Fibroblast of skin of left quadriceps (primary cell): Measurements from ENCODE around the gene RSPH1.

Source experiments
- DNase-seq, 2 experiments: peaks; one replicate each; pipeline ENCODE4 v3.0.0-alpha.2; 2013; ENCODE audit warnings: low read depth in 2 of 2

Gene RSPH1

DNA sequence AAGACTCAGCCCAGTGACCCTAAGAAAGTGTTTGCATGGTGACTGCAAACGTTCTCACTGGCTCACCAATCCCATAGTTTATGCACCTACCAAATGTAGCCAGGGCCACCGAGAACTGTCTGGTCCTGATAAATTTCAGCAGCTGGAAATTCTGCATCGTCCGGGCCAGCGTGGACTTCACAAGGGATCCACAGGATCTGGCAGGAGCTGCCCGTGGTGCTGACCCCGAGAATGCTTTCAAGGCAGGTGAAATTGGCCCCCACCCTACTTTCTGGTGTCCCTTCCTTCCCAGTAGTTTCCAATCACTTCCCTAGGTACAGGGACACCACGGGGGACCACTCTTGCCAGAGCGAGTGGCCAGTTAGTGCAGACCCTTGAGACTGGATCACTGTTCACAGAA is 66.2 kb downstream of the RSPH1 start:
- no peak for DNase-seq

DNA sequence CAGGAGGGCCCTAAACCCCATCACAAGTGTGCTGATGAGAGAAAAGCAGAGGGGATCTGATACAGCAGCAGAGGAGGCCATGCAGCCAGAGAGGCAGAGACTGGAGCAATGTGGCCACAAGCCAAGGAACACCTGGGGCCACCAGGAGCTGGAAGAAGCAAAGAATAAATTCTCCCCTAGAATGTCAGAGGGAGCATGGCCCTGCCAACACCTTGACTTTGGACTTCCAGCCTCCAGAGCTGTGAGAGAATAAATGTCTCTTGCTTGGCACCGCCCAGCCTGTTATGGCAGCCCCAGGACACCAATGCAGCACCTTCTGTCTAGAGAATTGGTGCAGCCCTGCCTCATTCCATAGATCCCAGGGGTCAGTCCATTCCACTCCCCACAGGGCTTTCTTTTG is 67.0 kb downstream of the RSPH1 start:
- no peak for DNase-seq

DNA sequence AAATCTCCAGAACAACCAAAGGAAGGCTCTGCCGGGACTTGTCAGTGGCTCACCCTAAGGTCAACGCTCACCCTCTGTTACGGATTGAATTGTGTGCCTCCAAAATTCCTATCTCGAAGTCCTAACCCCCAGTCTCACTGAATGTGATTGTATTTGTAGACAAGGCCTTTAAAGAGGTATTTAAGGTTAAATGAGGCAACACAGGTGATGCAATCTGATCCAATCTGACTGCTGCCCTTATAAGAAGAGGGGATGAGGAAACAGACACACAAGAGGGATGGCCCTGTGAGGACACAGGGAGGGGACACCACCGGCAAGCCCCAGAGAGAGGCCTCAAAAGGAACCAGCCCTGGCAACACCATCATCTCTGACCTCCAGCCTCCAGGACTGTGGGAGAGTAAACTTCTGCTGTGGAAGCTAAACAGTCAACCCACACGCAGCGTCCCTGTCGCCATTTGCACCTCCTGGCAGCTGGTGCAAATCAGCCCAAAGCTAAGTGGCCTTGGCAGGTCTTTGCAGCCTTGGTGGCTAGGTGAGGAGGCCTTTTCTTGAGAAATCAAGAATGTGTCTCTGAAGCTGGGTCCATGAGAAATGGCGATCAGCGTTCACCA is 68.1 kb downstream of the RSPH1 start:
- DNase-seq: no peak

DNA sequence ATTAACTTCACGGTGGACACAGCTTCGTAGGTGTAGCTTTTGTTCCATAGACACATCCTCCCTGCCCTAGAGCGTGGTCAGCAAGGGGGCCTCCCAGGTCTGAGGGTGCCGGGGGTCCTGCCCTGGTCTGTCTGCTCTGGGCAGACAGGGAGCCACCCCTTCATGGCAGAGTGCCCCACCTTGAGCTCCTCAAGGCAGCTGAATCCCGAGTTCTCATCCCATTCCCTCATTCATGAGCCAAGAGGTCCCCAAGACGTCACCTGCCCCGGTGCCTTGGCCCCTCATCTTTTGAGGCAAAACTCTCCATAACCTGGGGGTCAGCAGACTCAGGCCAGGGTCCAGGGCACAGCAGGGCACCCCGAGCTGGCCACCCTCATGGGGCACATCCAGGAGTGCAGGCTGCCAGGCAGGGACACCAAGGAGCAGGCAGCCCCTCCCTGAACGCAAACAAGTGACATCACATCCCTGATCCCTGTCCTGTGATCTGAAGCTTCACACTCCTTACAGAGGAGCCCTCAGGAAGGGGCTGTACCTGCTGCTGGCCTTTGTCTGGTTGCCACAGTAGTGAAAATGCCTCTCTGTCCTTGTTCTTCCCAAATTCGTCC is 69.0 kb downstream of the RSPH1 start:
- no peak for DNase-seq

DNA sequence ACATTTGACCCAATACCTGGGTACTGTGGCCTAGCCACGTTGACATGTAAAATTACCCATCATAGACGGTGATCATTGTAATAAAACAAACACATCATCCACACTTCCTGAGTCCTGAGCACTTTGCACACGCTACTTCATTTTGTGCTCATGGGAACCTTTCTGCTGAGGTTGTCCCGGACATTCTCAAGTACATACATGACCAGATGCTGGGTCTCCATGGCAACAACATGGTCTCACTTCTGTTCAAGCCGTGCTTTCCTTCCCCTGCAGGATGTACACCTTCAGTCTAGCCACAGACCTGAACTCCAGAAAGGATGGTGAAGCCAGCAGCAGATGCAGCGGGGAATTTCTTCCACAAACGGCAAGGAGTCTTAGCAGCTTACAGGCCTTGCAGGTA is 69.6 kb downstream of the RSPH1 start:
- DNase-seq: no peak

DNA sequence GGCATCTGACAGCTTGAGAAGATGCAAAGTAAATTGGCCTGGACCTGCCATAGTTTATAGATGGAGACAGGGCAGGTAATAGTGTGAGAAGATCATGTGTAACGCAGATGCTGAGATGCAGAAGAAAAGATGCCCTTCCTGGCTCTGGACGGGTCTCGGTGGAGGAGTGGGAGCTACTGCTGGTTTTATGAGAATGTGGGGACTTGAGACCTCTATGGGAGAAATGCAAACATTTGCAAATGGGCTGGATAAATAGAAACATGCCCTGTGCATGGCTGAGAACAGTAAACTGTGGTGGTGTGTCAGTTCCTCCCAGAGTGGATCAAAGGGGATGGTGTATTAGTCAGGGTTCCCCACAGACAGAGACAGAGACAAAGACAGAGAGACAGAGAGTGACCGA is 70.4 kb downstream of the RSPH1 start:
- no peak for DNase-seq

DNA sequence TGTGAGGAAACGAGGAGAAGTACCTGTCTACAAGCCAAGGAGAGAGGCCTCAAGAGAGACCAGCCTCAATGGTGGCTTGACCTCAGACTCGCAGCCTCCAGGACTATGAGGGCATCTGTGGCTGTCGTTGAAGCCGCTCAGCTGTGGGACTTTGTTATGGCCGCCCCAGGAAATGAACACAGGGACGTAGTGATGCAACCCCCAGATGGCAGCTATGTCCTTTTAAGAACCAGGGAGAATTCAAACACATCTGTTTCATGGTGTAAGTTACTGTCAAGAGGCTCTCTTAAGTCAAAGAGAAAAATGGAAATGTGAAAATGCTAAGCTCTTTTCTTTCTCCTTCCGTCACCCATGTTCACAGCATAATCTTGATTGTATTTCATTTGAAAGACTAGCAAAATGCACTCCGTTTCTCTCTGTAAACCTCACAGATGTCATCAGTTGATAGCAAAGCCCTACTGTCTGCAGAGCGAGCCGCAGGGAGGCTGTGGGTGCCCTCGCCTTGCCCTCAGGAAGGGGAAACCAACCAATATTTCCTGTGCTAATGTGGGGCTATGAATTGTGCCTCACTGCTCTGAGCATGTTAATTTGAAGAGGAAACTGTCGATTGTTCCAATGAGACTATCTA is 71.0 kb downstream of the RSPH1 start:
- DNase-seq: no peak

DNA sequence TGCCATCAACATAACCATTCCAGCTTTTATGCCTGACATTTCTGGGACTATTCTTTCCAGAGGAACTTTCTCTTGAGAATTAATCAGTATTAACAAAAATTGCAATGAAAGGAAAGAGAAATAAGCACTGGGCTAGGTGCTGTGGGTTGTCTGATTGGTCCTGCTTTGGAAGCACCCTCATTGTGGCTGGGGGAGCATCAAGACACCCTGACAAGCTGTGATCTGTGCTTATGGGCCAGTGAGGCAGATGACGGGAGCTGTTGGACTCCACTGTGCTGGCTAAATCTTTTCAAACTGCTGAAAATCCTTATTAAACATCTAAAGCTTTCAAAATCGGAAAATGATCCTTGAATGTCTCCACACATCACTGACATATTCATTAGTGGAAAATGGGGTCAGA is 72.3 kb downstream of the RSPH1 start:
- no peak for DNase-seq

DNA sequence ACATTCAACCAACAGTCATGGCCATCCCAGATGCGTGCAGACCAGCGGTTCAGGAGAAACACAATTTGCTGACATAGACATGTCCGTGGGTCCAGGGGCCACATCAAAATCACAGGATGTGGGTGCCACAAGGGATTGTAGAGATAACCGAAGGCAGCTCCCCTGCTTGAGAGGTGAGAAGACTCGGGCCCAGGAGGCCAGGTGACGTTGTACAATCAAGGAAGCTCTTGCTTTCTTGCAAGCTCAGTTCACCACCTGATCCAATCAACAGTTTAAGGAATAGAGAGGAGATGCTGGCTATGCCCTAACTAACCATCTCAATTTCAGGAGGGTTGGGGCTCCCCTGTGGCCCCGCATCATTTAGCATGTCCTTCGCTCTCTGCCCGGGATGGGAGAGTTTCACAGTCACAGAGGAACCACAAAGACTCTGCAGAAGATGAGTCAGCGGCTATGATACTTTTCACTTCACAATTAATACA is 72.8 kb downstream of the RSPH1 start:
- DNase-seq: no peak
